Activated effector memory CD4-positive, alpha-beta T cell treated with anti-CD3 and anti-CD28 coated beads, Interleukin-2, amount 50 U/mL, for 16 hours (primary cell): ENCODE data around the gene ZNF808.
A peak's percentile ranks its signal among the peaks of the same experiment; 100 is the strongest.
"Not testable (repeated sequence)": the region's sequence is repeated elsewhere in the genome, so short reads cannot be mapped to it uniquely, and the experiment has no call there.

Experiments
- DNase-seq: peaks from one replicate; pipeline ENCODE4 v3.0.0-alpha.2; 2020

Gene ZNF808

DNA sequence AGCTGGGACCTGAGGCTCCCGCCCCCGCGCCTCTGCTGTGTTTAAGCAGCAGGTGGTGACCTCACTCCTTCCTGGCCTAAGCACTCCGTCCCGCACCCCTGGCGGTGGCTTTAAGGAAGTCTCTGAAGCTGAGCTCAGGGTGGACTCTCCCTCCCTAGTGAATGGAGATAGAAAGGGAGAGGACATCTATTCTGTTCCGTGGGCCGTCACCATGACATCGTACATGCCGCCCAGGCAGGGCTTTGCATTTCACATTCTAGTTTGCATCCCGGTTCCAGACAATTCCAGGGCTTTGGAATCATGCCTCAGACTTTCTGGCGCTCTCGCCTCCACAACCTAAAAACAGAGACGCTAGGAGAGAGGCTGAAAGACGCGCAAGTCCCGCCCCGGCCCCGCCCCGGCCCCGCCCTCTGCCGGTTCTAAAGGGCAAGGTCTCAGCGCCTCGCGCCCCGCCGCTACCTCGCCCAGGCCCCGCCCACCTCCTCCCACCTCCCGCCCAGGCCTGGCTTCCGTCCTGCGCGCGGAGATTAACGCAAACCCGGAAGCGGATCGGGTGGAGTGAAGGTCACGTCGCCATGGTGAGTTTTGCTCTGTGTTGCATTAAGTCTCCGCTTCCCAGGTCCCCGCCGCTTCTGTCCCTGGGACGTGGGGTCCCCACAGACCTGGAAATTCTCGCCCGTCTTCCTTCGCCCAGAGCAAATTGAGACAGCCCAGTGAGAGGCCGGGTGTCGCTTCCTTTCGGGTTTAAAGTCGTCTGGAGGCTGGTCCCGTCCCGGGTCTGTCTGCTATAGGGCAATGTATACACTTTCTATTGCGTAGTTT is at the start of gene ZNF808:
ZNF808 (plus strand) TSS at position 535 of the 822 bp plus-strand sequence. CDS start 15,617 bp downstream, outside the sequence.
- peak; percentile 99 for DNase-seq

DNA sequence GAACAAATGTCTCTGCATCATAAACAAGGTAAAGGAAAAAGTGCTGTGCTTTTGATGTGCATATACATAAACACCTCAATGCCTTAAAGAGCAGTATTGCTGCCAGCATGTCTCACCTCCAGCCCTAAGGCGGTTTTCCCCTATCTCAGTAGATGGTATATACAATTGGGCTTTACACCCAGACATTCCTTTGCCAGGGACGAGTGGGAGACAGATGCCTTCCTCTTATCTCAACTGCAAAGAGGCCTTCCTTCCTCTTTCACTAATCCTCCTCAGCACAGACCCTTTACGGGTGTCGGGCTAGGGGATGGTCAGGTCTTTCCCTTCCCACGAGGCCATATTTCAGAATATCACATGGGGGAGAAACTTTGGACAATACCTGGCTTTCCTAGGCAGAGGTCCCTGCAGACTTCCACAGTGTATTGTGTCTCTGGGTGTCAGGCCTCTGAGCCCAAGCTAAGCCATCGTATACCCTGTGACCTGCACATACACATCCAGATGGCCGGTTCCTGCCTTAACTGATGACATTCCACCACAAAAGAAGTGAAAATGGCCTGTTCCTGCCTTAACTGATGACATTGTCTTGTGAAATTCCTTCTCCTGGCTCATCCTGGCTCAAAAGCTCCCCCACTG is 43.2 kb upstream of the ZNF808 start:
- DNase-seq, result not testable (repeated sequence)

DNA sequence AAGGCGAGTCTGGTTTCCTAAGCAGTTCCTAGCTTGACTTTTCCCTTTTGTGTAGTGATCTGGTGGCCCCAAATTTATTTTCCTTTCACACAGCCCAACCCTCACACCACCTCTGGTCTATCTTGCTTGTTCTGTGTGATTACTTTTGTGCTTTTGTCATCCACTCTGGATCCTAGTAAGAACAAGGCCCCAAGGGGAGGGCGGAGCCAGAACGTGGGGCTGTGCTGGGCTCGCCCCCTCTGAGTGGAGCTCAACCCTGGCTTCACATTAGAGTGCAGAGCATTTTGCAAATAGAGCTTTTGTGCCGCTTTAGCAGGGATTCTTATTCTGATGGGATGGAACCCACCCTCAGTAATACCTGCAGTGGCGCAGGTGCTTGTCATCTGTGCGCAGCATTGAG is 42.4 kb upstream of the ZNF808 start:
- DNase-seq, result not testable (repeated sequence)

DNA sequence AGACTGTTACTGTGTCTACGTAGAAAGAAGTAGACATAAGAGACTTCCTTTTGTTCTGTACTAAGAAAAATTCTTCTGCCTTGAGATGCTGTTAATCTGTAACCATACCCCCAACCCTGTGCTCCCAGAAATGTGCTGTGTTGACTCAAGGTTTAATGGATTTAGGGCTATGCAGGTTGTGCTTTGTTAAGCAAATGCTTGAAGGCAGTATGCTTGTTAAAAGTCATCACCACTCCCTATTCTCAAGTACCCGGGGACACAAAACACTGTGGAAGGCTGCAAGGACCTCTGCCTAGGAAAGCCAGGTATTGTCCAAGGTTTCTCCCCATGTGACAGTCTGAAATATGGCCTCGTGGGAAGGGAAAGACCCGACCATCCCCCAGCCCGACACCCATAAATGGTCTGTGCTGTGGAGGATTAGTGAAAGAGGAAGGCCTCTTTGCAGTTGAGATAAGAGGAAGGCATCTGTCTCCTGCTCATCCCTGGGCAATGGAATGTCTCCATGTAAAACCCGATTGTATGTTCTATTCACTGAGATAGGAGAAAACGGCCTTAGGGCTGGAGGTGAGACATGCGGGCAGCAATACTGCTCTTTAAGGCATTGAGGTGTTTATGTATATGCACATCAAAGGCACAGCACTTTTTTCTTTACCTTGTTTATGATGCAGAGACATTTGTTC is 41.8 kb upstream of the ZNF808 start:
- not testable (repeated sequence) for DNase-seq

DNA sequence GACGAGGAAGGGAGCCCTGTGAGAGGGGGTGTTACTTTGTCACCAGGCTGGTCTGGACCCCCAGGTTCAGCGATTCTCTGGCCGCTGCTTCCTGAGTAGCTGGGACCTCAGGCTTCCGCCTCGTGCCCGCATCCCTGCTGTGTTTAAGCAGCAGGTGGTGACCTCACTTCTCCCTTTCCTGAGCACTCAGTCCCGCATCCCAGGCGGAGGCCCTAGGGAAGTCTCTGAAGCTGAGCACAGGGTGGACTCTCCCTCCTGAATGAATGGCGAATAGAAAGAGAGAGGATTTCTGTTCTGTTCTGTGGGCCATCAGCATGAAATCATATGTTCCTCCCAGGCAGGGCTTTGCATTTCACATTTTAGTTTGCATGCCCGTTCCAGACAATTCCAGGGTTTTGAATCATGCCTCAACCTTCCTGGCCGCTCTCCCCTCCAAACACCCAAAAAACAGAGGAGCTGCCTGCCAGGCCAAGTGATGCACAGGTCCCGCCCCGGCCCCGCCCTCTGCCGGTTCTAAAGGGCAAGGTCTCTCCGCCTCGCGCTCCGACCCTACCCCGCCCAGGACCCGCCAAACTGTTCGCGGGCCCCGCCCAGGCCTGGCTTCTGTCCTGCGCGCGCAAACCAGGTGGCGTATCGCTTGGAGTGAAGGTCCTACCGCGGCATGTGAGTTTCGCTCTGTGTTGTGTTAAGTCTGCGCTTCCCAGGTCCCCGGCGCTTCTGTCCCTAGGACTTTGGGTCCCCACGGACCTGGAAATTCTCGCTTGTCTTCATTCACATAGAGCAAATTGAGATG is 35.1 kb upstream of the ZNF808 start:
- no peak for DNase-seq

DNA sequence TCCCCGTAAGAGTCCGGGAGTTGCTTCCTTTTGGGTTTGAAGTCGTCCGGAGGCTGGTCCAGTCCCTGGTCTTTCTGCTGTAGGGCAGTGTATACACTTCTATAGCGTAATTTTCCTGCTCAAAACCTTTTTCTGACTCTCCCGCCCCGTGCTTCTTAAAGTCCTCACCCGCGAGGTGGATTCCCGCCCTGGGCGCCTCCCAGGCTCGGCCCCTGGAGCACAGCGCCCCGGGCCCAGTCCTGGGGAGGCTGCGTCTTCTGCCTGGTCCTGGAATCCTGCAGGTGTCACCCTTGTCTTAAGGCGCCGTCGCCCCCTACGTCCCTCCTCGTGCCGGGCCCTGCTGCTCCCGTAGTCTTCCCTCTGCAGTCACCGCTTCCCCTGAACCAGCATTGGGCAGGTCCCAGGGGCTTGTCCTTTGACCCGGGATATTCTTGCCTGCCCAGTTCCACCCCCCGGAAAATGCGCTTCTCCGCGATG is 34.4 kb upstream of the ZNF808 start:
- no peak for DNase-seq

DNA sequence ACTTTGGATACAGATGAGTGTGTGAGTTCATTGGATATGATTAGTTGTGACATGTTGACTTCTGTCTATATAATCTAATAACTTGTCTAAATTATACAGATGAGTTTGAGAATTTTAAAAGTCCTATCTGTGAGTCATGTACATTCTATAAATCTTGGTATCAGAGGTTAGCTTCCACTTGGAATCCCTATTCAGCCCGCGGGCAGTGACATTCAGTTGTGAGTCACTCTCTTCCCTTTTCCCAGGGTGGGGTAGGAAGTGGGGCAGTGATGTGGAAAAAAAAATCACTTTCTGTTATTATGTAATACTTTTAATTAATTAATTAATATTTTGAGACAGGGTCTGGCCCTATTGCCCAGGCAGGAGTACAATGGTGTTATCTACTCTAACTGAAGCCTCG is 33.0 kb upstream of the ZNF808 start:
- no peak for DNase-seq

DNA sequence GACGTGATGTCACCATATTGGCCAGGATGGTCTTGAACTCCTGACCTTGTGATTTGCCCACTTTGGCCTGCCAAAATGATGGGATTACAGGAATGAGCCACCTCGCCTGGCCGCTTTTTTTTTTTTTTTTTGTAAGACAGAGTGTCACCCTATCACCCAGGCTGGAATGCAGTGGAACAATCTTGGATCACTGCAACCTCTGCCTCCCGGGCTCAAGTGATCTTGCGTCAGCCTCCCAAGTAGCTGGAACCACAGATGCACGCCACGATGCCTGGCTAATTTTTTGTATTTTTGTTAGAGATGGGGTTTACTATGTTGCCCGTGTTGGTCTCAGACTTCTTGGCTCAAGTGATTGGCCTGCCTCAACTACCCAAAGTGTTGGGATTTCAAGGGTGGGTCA is 28.9 kb upstream of the ZNF808 start:
- no peak for DNase-seq

DNA sequence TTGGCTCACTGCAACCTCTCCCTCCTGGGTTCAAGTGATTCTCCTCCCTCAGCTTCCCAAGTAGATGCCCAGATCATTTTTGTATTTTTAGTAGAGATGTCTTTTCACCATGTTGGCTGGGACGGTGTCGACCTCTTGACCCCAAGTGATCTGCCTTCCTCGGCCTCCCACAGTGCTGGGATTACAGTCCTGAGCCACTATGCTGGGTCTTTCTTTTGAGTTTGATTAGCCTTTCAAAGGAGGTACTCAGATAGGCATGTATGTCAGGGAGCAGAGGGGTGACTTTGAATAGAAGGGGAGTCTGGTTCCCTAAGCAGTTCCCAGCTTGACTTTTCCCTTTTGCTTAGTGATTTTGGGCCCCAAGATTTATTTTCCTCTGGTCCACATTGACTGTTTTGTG is 27.0 kb upstream of the ZNF808 start:
- not testable (repeated sequence) for DNase-seq

DNA sequence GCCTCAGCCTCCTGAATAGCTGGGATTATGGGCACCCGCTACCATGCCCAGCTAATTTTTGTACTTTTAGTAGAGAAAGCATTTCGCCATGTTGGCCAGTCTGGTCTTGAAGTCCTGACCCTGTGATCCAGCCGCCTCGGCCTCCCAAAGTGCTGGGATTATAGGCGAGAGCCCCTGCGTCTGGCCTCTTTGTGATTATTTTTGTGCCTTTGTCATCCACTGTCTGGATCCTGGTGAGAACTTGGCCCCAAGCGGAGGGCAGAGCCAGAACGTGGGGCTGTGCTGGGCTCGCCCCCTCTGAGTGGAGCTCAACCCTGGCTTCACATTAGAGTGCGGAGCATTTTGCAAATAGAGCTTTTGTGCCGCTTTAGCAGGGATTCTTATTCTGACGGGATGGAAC is 26.5 kb upstream of the ZNF808 start:
- DNase-seq, result not testable (repeated sequence)

DNA sequence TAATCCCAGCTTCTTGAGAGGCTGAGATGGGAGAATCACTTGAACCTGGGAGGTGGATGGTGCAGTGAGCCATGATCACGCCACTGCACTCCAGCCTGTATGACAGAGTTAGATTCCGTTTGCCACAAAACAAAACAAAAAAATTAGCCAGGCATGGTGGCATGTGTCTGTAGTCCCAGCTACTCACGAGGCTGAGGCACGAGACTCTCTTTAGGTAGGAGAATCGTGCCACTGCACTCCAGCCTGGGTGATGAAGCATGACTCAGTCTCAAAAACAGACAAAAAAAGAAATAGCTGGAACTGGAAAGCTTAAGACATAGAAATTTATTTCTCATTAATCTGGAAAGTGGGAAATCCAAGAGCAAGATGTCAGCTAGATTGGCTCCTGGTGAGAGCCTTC is 20.2 kb upstream of the ZNF808 start:
- DNase-seq, result no peak

DNA sequence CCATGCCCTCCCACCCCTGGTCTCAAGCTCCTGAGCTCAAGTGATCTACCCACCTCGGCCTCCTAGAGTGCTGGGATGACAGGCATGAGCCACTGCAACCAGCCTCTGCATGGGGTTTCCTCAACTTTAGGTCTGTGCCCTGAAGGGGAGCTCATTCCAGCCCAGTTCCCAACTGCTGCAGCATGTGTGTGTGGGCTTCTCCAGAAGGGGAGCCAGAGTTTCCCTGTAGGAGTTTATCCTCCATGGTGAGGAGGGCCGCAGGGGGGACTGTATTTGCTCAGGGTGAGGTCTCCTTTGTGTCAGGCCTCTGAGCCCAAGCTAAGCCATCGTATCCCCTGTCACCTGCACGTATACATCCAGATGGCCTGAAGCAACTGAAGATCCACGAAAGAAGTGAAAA is 11.3 kb upstream of the ZNF808 start:
- DNase-seq, result no peak

DNA sequence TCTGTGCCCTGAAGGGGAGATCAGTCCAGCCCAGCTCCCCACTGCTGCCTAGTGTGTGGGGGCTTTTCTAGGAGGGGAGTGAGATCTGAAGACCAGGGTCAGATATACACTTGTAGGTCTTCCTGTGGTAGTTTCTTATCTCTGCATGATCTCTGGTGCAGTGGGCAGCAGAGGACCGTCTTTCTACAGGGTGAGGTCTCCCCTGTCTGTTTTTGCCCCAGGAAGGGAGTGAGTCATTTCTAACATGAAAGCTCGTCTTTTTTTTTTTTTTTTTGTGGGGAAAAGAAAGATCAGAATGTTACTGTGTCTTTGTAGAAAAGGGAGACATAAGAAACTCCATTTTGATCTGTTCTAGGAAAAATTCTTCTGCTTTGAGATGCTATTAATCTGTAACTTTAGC is 8.8 kb upstream of the ZNF808 start:
- DNase-seq, result no peak

DNA sequence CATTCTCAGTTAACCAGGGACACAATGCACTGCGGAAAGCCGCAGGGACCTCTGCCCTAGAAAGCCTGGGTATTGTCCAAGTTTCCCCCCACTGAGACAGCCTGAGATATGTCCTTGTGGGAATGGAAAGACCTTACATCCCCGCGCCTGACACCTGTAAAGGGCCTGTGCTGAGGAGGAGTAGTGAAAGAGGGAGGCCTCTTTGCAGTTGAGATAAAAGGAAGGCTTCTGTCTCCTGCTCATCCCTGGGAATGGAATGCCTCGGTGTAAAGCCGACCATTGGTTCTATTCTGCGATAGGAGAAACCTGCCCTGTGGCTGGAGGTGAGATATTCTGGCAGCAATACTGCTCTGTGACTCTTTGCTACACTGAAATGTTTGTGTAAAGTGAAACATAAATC is 8.3 kb upstream of the ZNF808 start:
- DNase-seq, result not testable (repeated sequence)

DNA sequence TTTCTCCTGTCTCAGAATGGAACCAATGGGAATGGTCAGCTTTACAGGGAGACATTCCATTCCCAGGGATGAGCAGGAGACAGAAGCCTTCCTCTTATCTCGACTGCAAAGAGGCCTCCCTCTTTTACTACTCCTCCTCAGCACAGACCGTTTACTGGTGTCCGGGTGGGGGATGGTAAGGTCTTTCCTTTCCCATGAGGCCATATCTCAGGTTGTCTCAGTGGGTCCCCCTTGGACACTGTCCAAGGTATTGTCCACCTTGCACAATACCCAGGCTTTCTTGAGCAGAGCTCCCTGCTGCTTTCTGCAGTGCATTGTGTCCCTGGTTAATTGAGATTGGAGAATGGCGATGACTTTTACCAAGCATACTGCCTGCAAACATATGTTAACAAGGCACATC is 7.5 kb upstream of the ZNF808 start:
- DNase-seq, result no peak

DNA sequence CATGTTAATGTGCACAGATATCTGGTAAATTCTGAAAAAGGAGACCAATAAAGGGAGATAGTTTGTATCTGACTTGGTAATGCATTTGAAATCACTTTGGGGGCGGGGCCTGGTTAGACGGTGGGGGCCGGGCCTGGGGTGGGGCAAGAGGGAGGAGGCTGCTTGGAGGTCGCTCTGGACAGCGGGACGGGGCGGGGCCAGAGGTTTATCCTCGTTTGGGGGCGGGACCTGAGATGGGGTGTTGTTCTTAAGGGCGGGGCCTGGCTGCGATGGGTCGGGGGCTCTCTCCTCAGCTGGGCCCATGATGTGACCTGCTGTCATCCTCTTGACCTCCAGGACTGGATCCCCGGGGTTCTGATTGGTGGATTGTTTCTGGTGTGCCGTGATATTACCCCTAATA is 4.9 kb upstream of the ZNF808 start:
- DNase-seq, result no peak

DNA sequence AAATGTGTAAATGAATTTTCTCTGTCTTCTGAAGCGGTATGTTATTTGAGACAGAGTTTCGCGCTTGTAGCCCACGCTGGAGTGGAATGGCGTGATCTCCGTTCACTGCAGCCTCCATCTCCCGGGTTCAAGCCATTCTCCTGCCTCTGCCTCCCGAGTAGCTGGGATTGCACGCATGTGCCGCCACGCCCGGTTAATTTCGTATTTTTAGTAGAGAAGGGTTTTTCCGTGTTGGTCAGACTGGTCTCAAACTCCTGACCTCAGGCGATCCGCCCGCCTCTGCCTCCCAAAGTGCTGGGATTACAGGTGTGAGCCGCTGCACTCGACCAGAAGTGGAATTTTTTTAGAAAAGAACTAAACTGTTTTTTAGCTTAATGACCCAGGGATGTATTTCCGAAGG is 3.4 kb upstream of the ZNF808 start:
- DNase-seq, result no peak

DNA sequence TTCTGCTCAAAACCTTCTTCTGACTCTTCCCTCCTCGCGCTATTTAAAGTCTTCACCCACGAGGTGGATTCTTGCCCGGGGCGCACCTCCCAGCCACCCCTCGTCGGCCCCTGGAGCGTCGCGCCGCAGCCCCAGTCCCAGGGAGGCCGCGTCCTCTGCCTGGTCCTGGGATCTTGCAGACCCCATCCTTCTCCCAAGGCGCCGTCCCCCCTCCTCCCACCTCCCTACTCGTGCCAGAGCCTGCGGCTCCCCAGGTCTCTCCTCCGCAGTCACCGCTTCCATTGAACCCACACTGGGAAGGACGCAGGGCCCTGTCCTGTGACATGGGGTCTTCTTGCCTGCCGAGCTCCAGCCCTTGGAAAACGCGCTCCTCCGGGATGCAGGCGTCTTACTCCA is 486 bp downstream of the ZNF808 start:
- DNase-seq, result no peak

DNA sequence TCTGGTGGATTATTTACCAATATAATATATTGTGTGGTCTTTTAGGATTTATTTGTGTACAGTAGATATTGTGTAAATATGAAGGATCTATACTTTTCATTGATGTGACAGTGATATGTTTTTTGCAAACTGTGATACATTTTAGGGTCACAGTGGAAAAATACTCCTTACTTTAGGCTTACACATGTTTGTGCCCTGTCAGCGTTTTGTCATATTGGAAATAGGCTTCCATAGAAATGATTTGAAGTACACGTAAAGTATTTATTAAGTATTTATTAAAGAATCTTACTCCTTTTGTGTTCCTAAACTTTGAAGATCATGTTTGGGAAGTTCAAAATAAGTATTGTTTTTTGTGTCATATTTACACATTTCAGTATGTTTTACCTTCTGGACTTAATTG is 5.0 kb downstream of the ZNF808 start:
- DNase-seq, result no peak

DNA sequence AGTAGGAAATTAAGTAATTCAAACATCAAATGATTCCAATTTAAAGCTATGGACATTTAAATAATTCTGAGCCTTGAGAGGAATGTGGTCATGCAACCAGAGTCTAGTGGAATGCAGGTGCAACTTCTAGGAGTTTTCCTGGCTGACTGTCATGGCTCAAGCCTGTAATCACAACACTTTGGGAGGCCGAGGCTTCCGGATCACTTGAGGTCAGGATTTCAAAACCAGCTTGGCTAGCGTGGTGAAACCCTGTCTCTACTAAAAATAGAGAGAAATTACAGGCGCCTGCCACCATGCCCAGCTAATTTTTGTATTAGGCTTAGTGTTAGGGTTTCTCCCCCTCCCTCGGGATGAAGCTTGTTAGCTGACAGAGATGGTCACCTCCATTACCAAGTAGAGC is 6.4 kb downstream of the ZNF808 start:
- DNase-seq, result no peak

DNA sequence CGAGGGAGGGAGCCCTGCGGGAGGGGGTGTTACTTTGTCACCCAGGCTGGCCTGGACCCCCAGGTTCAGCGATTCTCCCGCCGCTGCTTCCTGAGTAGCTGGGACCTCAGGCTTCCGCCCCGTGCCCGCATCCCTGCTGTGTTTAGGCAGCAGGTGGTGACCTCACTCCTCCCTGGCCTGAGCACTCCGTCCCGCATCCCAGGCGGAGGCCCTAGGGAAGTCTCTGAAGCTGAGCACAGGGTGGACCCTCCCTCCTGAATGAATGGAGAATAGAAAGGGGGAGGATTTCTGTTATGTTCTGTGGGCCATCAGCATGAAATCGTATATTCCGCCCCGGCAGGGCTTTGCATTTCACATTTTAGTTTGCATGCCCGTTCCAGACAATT is 7.9 kb downstream of the ZNF808 start:
- DNase-seq, result not testable (repeated sequence)

DNA sequence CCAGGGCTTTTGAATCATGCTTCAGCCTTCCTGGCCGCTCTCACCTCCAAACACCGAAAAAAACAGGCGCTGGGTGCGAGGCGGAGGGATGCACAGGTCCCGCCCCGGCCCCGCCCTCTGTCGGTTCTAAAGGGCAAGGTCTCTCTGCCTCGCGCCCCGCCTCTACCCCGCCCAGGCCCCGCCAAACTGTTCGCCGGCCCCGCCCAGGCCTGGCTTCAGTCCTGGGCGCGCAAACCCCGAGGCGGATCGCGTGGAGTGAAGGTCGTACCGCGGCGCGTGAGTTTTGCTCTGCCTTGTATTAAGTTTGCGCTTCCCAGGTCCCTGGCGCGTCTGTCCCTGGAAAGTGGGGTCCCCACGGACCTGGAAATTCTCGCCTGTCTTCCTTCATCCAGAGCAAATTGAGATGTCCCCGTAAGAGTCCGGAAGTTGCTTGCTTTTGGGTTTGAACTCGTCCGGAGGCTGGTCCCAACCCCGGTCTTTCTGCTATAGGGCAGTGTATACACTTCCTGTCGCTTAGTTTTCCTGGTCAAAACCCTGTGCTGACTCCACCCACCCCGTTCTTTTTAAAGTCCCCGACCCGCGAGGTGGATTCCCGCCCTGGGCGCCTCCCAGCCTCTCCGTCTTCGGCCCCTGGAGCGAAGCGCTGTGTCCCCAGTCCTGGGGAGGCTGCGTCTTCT is 8.4 kb downstream of the ZNF808 start:
- peak; percentile 97 for DNase-seq

DNA sequence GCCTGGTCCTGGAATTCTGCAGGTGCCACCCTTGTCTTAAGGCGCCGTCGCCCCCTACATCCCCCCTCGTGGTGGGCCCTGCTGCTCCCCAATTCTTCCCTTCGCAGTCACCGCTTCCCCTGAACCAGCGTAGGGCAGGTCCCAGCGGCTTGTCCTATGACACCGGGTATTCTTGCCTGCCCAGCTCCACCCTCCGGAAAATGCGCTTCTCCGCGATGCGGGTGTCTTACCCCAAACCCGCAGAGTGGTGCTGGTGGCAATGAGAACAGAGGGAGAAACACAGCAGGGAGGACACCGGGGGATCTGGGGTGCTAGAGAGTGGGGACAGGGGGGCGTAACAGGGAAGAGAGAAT is 9.0 kb downstream of the ZNF808 start:
- peak; percentile 76 for DNase-seq
